KMS-11 (cell line): ENCODE results near the gene TECPR2.
"Not testable (repeated sequence)": the region's sequence is repeated elsewhere in the genome, so short reads cannot be mapped to it uniquely, and the experiment has no call there.

Source experiments
- H2AFZ ChIP-seq: fragments of 200-600 bp; sonication (generic); 2 replicates; pipeline ENCODE4 v1.6.1; 2016; ENCODE audit warnings: antibody characterized with exemption, mixed run types, low read depth
- H3K27ac ChIP-seq: fragments of 200-600 bp; sonication (generic); 2 replicates; pipeline ENCODE4 v1.6.1; 2016; ENCODE audit warnings: mild to moderate bottlenecking, mixed run types
- H3K27me3 ChIP-seq: fragments of 200-600 bp; sonication (generic); 2 replicates; pipeline ENCODE4 v1.6.1; 2017; ENCODE audit warnings: mild to moderate bottlenecking, low read depth, mixed run types, moderate library complexity; ENCODE audit not compliant: insufficient read depth
- H3K36me3 ChIP-seq: fragments of 200-600 bp; sonication (generic); 2 replicates; pipeline ENCODE4 v1.6.1; 2017; ENCODE audit warnings: mild to moderate bottlenecking, mixed run types; ENCODE audit not compliant: insufficient read depth
- H3K4me1 ChIP-seq: fragments of 200-600 bp; sonication (generic); 2 replicates; pipeline ENCODE4 v1.6.1; 2016; ENCODE audit warnings: mild to moderate bottlenecking, low read depth, mixed run types; ENCODE audit not compliant: poor library complexity, severe bottlenecking
- H3K4me2 ChIP-seq: fragments of 200-600 bp; sonication (generic); 2 replicates; pipeline ENCODE4 v1.7.0; 2016; ENCODE audit warnings: mild to moderate bottlenecking, mixed run types
- H3K4me3 ChIP-seq: fragments of 200-600 bp; sonication (generic); IDR thresholded peaks from 2 replicates; pipeline ENCODE4 v1.6.1; 2017; ENCODE audit warnings: low read depth, low read length, mixed read lengths; ENCODE audit not compliant: insufficient read depth
- H3K79me2 ChIP-seq: fragments of 200-600 bp; sonication (generic); 2 replicates; pipeline ENCODE4 v1.6.1; 2016; ENCODE audit warnings: low read depth, mixed run types; ENCODE audit not compliant: insufficient read depth
- H3K9ac ChIP-seq: fragments of 200-600 bp; sonication (generic); 2 replicates; pipeline ENCODE4 v1.6.1; 2016; ENCODE audit warnings: mild to moderate bottlenecking, mixed run types
- H4K20me1 ChIP-seq: fragments of 200-600 bp; sonication (generic); 2 replicates; pipeline ENCODE4 v1.6.1; 2016; ENCODE audit warnings: mild to moderate bottlenecking, mixed run types; ENCODE audit not compliant: insufficient read depth
- TF ChIP-seq, protein P1 (sequence below): fragments of 200-600 bp; sonication (generic); conservative IDR thresholded peaks from 2 replicates; pipeline ENCODE4 v1.6.1; 2017; ENCODE audit warnings: low read depth, mild to moderate bottlenecking, antibody characterized with exemption, low read length, moderate library complexity, mixed read lengths

Gene TECPR2

DNA sequence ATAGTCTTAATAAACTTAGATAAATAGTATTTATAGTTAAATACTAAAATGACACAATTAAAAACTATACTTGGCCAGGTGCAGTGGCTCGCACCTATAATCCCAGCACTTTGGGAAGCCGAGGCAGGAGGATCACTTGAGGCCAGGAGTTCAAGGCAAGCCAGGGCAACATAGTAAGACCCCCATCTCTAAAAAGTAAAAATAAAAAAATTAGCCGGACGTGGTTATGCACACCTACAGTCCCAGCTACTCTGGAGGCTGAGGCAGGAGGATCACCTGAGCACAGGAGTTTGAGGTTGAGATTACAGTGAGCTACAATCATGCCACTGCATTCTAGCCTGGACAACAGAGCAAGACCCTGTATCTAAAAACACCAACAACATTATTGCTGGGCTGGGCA, 16.1 kb upstream of the TECPR2 start:
- TF ChIP-seq, protein P1, sequence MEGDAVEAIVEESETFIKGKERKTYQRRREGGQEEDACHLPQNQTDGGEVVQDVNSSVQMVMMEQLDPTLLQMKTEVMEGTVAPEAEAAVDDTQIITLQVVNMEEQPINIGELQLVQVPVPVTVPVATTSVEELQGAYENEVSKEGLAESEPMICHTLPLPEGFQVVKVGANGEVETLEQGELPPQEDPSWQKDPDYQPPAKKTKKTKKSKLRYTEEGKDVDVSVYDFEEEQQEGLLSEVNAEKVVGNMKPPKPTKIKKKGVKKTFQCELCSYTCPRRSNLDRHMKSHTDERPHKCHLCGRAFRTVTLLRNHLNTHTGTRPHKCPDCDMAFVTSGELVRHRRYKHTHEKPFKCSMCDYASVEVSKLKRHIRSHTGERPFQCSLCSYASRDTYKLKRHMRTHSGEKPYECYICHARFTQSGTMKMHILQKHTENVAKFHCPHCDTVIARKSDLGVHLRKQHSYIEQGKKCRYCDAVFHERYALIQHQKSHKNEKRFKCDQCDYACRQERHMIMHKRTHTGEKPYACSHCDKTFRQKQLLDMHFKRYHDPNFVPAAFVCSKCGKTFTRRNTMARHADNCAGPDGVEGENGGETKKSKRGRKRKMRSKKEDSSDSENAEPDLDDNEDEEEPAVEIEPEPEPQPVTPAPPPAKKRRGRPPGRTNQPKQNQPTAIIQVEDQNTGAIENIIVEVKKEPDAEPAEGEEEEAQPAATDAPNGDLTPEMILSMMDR = no peak
- Histone ChIP-seq H3K27ac (no peak overlapping the region), H2AFZ (no peak overlapping the region), H3K36me3 (no peaks in the 10 kb centered on the region), H3K27me3 (no peaks in the 10 kb centered on the region), H3K4me3 (no peak overlapping the region), H3K4me1 (no peaks in the 10 kb centered on the region), H3K79me2 (no peaks in the 10 kb centered on the region), H3K4me2 (no peak overlapping the region), H4K20me1 (no peaks in the 10 kb centered on the region), H3K9ac (no peak overlapping the region)

DNA sequence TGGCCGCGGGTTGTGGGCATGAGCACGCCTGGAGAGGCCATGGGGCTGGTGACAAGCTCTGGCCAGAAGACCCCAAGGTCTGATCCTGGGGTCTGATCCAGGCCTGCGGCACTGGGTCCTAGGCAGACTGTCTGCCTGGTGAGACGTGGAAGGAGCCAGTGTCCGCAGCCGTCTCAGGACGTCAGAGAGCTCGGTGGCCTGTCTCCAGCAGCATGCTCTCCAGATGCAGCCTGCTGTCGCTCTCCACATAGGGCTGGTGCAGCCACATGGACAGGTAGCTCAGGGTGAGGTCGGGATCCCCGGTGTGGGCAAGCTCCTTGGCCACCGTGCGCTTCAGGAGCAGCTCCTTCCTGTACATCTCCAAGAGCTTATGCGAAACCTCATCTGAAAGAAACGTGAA, 14.4 kb upstream of the TECPR2 start:
- Histone ChIP-seq H3K79me2 (no peaks in the 10 kb centered on the region), H3K4me2 (no peak overlapping the region), H3K4me1 (no peaks in the 10 kb centered on the region), H2AFZ (no peak overlapping the region), H3K36me3 (no peaks in the 10 kb centered on the region), H3K27ac (no peak overlapping the region), H3K4me3 (no peak overlapping the region), H4K20me1 (no peaks in the 10 kb centered on the region), H3K9ac (no peak overlapping the region), H3K27me3 (no peaks in the 10 kb centered on the region)
- TF ChIP-seq, protein P1 = no peak

DNA sequence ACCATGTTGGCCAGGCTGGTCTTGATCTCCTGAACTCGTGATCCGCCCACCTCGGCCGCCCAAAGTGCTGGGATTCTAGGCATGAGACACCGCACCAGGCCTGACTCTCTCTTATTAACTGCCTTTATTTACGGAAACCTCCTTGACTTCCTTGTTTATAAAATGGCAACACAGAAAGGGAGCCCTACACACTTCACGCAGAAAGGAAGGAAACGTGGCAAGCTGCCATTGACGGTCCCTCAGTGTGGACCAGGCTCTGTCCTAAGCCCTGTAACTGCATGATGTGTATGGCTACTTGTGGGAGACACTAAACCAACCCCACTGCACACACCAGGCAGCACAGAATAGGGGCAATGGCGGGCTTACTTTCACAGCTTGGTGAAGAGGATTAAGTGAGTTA, 11.7 kb upstream of the TECPR2 start:
- Histone ChIP-seq H4K20me1 (no peaks in the 10 kb centered on the region), H3K27ac (no peak overlapping the region), H3K36me3 (no peaks in the 10 kb centered on the region; the same call in 1 of the 2 replicates), H3K4me3 (no peak overlapping the region), H3K27me3 (no peaks in the 10 kb centered on the region), H3K4me1 (no peaks in the 10 kb centered on the region), H3K9ac (no peak overlapping the region), H2AFZ (no peak overlapping the region), H3K4me2 (no peak overlapping the region), H3K79me2 (no peaks in the 10 kb centered on the region)
- TF ChIP-seq, protein P1 = no peak

DNA sequence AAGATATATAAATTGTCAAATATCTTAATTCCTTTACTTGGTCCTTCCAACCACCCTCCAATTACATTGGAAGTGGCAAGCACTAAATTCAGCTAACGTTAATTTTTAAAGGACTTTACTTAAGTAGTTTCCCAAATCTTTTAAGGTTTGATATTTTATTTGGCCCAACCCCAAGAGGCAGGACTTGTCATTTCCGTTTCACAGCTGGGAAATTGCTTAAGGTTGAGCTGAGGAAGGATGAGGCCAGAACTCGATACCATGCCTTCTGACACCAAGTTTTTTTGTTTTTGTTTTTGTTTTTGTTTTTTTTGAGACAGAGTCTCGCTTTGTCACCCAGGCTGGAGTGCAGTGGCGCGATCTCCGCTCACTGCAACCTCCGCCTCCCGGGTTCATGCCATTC, 11.1 kb upstream of the TECPR2 start:
- not testable (repeated sequence) for H2AFZ ChIP-seq

DNA sequence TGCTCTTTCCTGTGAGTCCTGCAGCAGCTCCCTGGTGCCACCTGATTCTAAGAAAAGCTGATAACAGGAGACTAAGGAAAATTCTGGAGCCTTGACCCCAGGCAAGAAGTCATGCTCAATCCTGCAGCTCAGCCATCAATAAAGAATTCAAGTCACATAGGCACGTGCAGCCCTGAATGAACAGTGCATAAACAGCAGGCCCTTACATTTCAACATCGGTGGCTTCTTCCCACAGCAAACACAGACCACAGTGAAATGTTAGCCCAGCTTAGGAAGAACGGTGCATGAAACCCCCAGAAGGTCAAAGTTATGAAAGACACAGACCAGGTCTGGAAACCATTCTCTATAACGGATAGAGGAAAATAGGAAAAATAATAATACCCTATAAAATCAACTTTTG, 10.5 kb upstream of the TECPR2 start:
- H3K36me3 ChIP-seq = no peaks in the 10 kb centered on the region; the same call in 1 of the 2 replicates
- H3K4me3 ChIP-seq = no peak overlapping the region
- TF ChIP-seq, protein P1 = no peak

More for the DNA sequence above, 11.1 kb upstream of the TECPR2 start:
- not testable (repeated sequence) for H3K9ac ChIP-seq, H4K20me1 ChIP-seq, H3K4me2 ChIP-seq, H3K36me3 ChIP-seq, H3K4me3 ChIP-seq, H3K79me2 ChIP-seq, H3K27me3 ChIP-seq, H3K27ac ChIP-seq, H3K4me1 ChIP-seq

More for the DNA sequence above, 10.5 kb upstream of the TECPR2 start:
- Histone ChIP-seq H3K79me2 (no peaks in the 10 kb centered on the region), H3K27ac (no peak overlapping the region), H3K27me3 (no peaks in the 10 kb centered on the region), H2AFZ (no peak overlapping the region), H3K4me2 (no peak overlapping the region), H4K20me1 (no peaks in the 10 kb centered on the region), H3K4me1 (no peaks in the 10 kb centered on the region), H3K9ac (no peak overlapping the region)
